ENCODE measurements around the gene STIMATE. TPM values are rescaled to one million over a fixed set of nuclear protein-coding genes. Genes with fewer than 3 reads are reported as not detected.

Gene STIMATE
- total RNA-seq, 1 donor from 2014 or later = 12.1 TPM

GRCh38 chr3:52841981-52842340, 55.4 kb downstream of the STIMATE start:
- Histone ChIP-seq H3K27ac (ENCODE audit: low read depth, low read length) (no peak overlapping the region), H3K9me3 (ENCODE audit: insufficient read depth, low read depth, low read length) (no peaks in the 10 kb centered on the region), H3K4me1 (ENCODE audit: insufficient read depth, low read length) (peaks cover 8% of the 10 kb centered on the region), H2AFZ (ENCODE audit: low read depth, low read length) (no peak overlapping the region), H3K36me3 (ENCODE audit: insufficient read depth, low read length) (no peaks in the 10 kb centered on the region), H3K4me2 (ENCODE audit: low read length) (no peak overlapping the region), H3K9ac (ENCODE audit: low read length) (no peak overlapping the region), H3K4me3 (ENCODE audit: insufficient read depth, low read depth, low read length) (no peak overlapping the region), H3K27me3 (ENCODE audit: insufficient read depth, low read length) (no peaks in the 10 kb centered on the region), H4K20me1 (ENCODE audit: insufficient read depth, low read length) (peaks cover 3% of the 10 kb centered on the region), H3K79me2 (ENCODE audit: insufficient read depth, low read length) (no peaks in the 10 kb centered on the region)
- peak overlapping the region; percentile 51 for H3K4me3 Mint-ChIP-seq (ENCODE audit: unreplicated experiment)
- H3K9me3 Mint-ChIP-seq (ENCODE audit: unreplicated experiment) = no peaks in the 10 kb centered on the region
- H3K27ac Mint-ChIP-seq (ENCODE audit: unreplicated experiment) = no peak overlapping the region
- no peak for TF ChIP-seq EZH2 (IDR thresholded peaks at IDR 0.05; ENCODE audit: insufficient read depth, low read length)
- FAIRE-seq (no peak), DNase-seq (ENCODE audit: low read depth) (no peak)
- peaks cover 10% of the 10 kb centered on the region for H3K4me1 Mint-ChIP-seq (ENCODE audit: low read depth, unreplicated experiment)
- H3K36me3 Mint-ChIP-seq (ENCODE audit: low read depth, unreplicated experiment) = peaks cover 13% of the 10 kb centered on the region
- peaks cover 2% of the 10 kb centered on the region for H3K27me3 Mint-ChIP-seq (ENCODE audit: low read depth, unreplicated experiment)

- peaks cover 10% of the 10 kb centered on the region for H3K4me1 Mint-ChIP-seq (ENCODE audit: low read depth, unreplicated experiment)
- peaks cover 8% of the 10 kb centered on the region for H3K4me1 ChIP-seq (ENCODE audit: insufficient read depth, low read length)
- H3K27me3 ChIP-seq (ENCODE audit: insufficient read depth, low read length) = no peaks in the 10 kb centered on the region
- H3K9me3 Mint-ChIP-seq (ENCODE audit: unreplicated experiment) = no peaks in the 10 kb centered on the region
- no peak overlapping the region for H3K4me2 ChIP-seq (ENCODE audit: low read length)
- H3K4me3 Mint-ChIP-seq (ENCODE audit: unreplicated experiment) = no peak overlapping the region
- H3K27me3 Mint-ChIP-seq (ENCODE audit: low read depth, unreplicated experiment) = peaks cover 3% of the 10 kb centered on the region
- no peaks in the 10 kb centered on the region for H3K79me2 ChIP-seq (ENCODE audit: insufficient read depth, low read length)
- H4K20me1 ChIP-seq (ENCODE audit: insufficient read depth, low read length) = peaks cover 3% of the 10 kb centered on the region
- peaks cover 14% of the 10 kb centered on the region for H3K36me3 Mint-ChIP-seq (ENCODE audit: low read depth, unreplicated experiment)
- peak; percentile 10 for DNase-seq (ENCODE audit: low read depth)
- no peak overlapping the region for H3K4me3 ChIP-seq (ENCODE audit: insufficient read depth, low read depth, low read length)
- FAIRE-seq = no peak
- no peak overlapping the region for H2AFZ ChIP-seq (ENCODE audit: low read depth, low read length)
- H3K27ac ChIP-seq (ENCODE audit: low read depth, low read length) = no peak overlapping the region
- H3K9ac ChIP-seq (ENCODE audit: low read length) = no peak overlapping the region
- no peaks in the 10 kb centered on the region for H3K36me3 ChIP-seq (ENCODE audit: insufficient read depth, low read length)
- no peaks in the 10 kb centered on the region for H3K9me3 ChIP-seq (ENCODE audit: insufficient read depth, low read depth, low read length)
- TF ChIP-seq EZH2 (IDR thresholded peaks at IDR 0.05; ENCODE audit: insufficient read depth, low read length) = no peak
- no peak for TF ChIP-seq CTCF (IDR thresholded peaks at IDR 0.05; ENCODE audit: insufficient read depth, low read depth, low read length)
- no peak overlapping the region for H3K27ac Mint-ChIP-seq (ENCODE audit: unreplicated experiment)
Observed at GRCh38 chr3:52841211-52841980, 56.0 kb downstream of the STIMATE start.

- H3K36me3 Mint-ChIP-seq (ENCODE audit: low read depth, unreplicated experiment) = peaks cover 14% of the 10 kb centered on the region
- peaks cover 4% of the 10 kb centered on the region for H3K27me3 Mint-ChIP-seq (ENCODE audit: low read depth, unreplicated experiment)
- no peaks in the 10 kb centered on the region for H3K36me3 ChIP-seq (ENCODE audit: insufficient read depth, low read length)
- H3K27ac ChIP-seq (ENCODE audit: low read depth, low read length) = no peak overlapping the region
- H3K9me3 Mint-ChIP-seq (ENCODE audit: unreplicated experiment) = no peaks in the 10 kb centered on the region
- H3K9ac ChIP-seq (ENCODE audit: low read length) = no peak overlapping the region
- no peak overlapping the region for H3K4me3 Mint-ChIP-seq (ENCODE audit: unreplicated experiment)
- FAIRE-seq (no peak), DNase-seq (ENCODE audit: low read depth) (no peak)
- TF ChIP-seq CTCF (IDR thresholded peaks at IDR 0.05; ENCODE audit: insufficient read depth, low read depth, low read length) (no peak), EZH2 (IDR thresholded peaks at IDR 0.05; ENCODE audit: insufficient read depth, low read length) (no peak)
- no peaks in the 10 kb centered on the region for H3K27me3 ChIP-seq (ENCODE audit: insufficient read depth, low read length)
- H3K4me1 Mint-ChIP-seq (ENCODE audit: low read depth, unreplicated experiment) = peaks cover 10% of the 10 kb centered on the region
- H3K79me2 ChIP-seq (ENCODE audit: insufficient read depth, low read length) = no peaks in the 10 kb centered on the region
- H4K20me1 ChIP-seq (ENCODE audit: insufficient read depth, low read length) = peaks cover 3% of the 10 kb centered on the region
- H2AFZ ChIP-seq (ENCODE audit: low read depth, low read length) = no peak overlapping the region
- H3K4me3 ChIP-seq (ENCODE audit: insufficient read depth, low read depth, low read length) = no peak overlapping the region
- no peak overlapping the region for H3K27ac Mint-ChIP-seq (ENCODE audit: unreplicated experiment)
- no peaks in the 10 kb centered on the region for H3K9me3 ChIP-seq (ENCODE audit: insufficient read depth, low read depth, low read length)
- no peak overlapping the region for H3K4me2 ChIP-seq (ENCODE audit: low read length)
- H3K4me1 ChIP-seq (ENCODE audit: insufficient read depth, low read length) = peaks cover 8% of the 10 kb centered on the region
Observed at GRCh38 chr3:52839892-52840545, 57.3 kb downstream of the STIMATE start.
